Tibial nerve (tissue), 4 donors: ENCODE results near the gene PPIP5K2. TPM values are rescaled to one million over a fixed set of nuclear protein-coding genes. Genes with fewer than 3 reads are reported as not detected.
A peak's percentile ranks its signal among the peaks of the same experiment; 100 is the strongest.
"Not testable (repeated sequence)": the region's sequence is repeated elsewhere in the genome, so short reads cannot be mapped to it uniquely, and the experiment has no call there.

Source experiments
- DNase-seq, 2 donors: peaks; one replicate each; pipeline ENCODE4 v3.0.0-alpha.2; 2019; ENCODE audit warnings: low spot score in 2 of 2
- H3K27ac ChIP-seq, 4 donors: fragments of 200-600 bp; sonication (generic) in 3 of 4; one replicate each; pipeline ENCODE4 v1.5.1; 2017 to 2019; ENCODE audit warnings: mild to moderate bottlenecking in 1 of 4
- H3K27me3 ChIP-seq, 2 donors: fragments of 200-600 bp; sonication (generic) in 1 of 2; one replicate each; pipeline versions ENCODE4 v1.5.1 to v1.6.0; 2017 to 2019
- H3K36me3 ChIP-seq, 3 donors: fragments of 200-600 bp; sonication (generic); one replicate each; pipeline ENCODE4 v1.5.1; 2018 to 2019
- H3K4me1 ChIP-seq, 4 donors: fragments of 200-600 bp; sonication (generic) in 3 of 4; one replicate each; pipeline ENCODE4 v1.5.1; 2017 to 2019
- H3K4me3 ChIP-seq, 4 donors: fragments of 200-600 bp; sonication (generic) in 3 of 4; one replicate each; pipeline ENCODE4 v1.5.1; 2017 to 2019; ENCODE audit warnings: mild to moderate bottlenecking in 1 of 4, moderate library complexity in 1 of 4
- H3K9me3 ChIP-seq, 4 donors: fragments of 200-600 bp; sonication (generic) in 3 of 4; one replicate each; pipeline ENCODE4 v1.5.1; 2017 to 2019
- CTCF ChIP-seq, 5 experiments: fragments of 200-600 bp in 3 of 5; fragments of 450-650 bp in 2 of 5; sonication (generic) in 3 of 5; IDR thresholded peaks; one replicate each; pipeline ENCODE4 v1.5.1; 2016 to 2019; ENCODE audit warnings: antibody characterized with exemption in 5 of 5, mild to moderate bottlenecking in 3 of 5, moderate library complexity in 2 of 5
- EP300 ChIP-seq, 2 donors: sonication (generic); formaldehyde crosslinking; IDR thresholded peaks; one replicate each; pipeline ENCODE4 v1.6.1; 2017; ENCODE audit warnings: antibody characterized with exemption in 2 of 2, mild to moderate bottlenecking in 1 of 2
- POLR2A ChIP-seq, 2 donors: fragments of 450-650 bp; IDR thresholded peaks; one replicate each; pipeline ENCODE4 v1.6.1; 2017; ENCODE audit warnings: antibody characterized with exemption in 2 of 2, mild to moderate bottlenecking in 2 of 2, moderate library complexity in 2 of 2
- WGBS, 2 donors: methylation state at CpG; one replicate each; pipeline ENCODE4 v1.1.5; 2018; 5-methylcytosine and 5-hydroxymethylcytosine counted together
- total RNA-seq, 4 donors: library from RNA; depleted of rRNA; stranded (reverse); fragments of >200 nt; gene quantifications; one replicate each; pipeline ENCODE4 v1.1.0, GENCODE V29; 2016

PPIP5K2 gene
- total RNA-seq, 4 donors from 2014 or later = 36.6 to 62.1 (median 44.7) TPM

GRCh38 chr5:103133231-103133630 is 13.1 kb downstream of the PPIP5K2 start:
- Histone ChIP-seq H3K27me3 (no peaks in the 10 kb centered on the region), H3K27ac (no peak overlapping the region), H3K4me1 (peaks cover 0 to 6% (median 0%) of the 10 kb centered on the region in 4 donors), H3K36me3 (peaks cover 0 to 25% (median 2%) of the 10 kb centered on the region in 3 donors), H3K4me3 (no peak overlapping the region), H3K9me3 (no peaks in the 10 kb centered on the region)
- no peak for TF ChIP-seq EP300 (IDR thresholded peaks at IDR 0.05)
- no peak for DNase-seq
- 78 to 81% methylated on average over 2 of the region's 2 CpGs for WGBS, 2 donors

- Histone ChIP-seq H3K27me3 (no peaks in the 10 kb centered on the region), H3K4me3 (no peak overlapping the region), H3K36me3 (peaks cover 0 to 43% (median 2%) of the 10 kb centered on the region in 3 donors), H3K9me3 (no peaks in the 10 kb centered on the region), H3K4me1 (peaks cover 0 to 6% (median 0%) of the 10 kb centered on the region in 4 donors), H3K27ac (no peak overlapping the region)
- TF ChIP-seq POLR2A (IDR thresholded peaks at IDR 0.05) = no peak
- TF ChIP-seq EP300 (IDR thresholded peaks at IDR 0.05) = no peak
- no peak for TF ChIP-seq CTCF (IDR thresholded peaks at IDR 0.05)
- DNase-seq = no peak
- WGBS, 2 donors = 95 to 96% methylated on average over 1 of the region's 1 CpG
Measured at GRCh38 chr5:103135461-103135860, 15.4 kb downstream of the PPIP5K2 start.

GRCh38 chr5:103138202-103138690 is 18.1 kb downstream of the PPIP5K2 start:
- Histone ChIP-seq H3K27ac (no peak overlapping the region), H3K4me1 (no peaks in the 10 kb centered on the region), H3K4me3 (no peak overlapping the region), H3K36me3 (peaks cover 0 to 62% (median 0%) of the 10 kb centered on the region in 3 donors), H3K27me3 (no peaks in the 10 kb centered on the region), H3K9me3 (no peaks in the 10 kb centered on the region)
- TF ChIP-seq CTCF (IDR thresholded peaks at IDR 0.05) (no peak), POLR2A (IDR thresholded peaks at IDR 0.05) (no peak), EP300 (IDR thresholded peaks at IDR 0.05) (no peak)
- no peak for DNase-seq
- WGBS, 2 donors = 83 to 89% methylated on average over 3 of the region's 3 CpGs

- Histone ChIP-seq H3K27ac (no peak overlapping the region), H3K4me3 (no peak overlapping the region), H3K36me3 (peaks cover 0 to 62% (median 0%) of the 10 kb centered on the region in 3 donors), H3K27me3 (no peaks in the 10 kb centered on the region), H3K9me3 (no peaks in the 10 kb centered on the region), H3K4me1 (no peaks in the 10 kb centered on the region)
- no peak for TF ChIP-seq EP300 (IDR thresholded peaks at IDR 0.05)
- peak; percentile 75 to 92 (median 80) for TF ChIP-seq CTCF (IDR thresholded peaks at IDR 0.05)
- WGBS, 2 donors = 0% methylated on average over 2 of the region's 2 CpGs
- peak; percentile 53 to 81 for DNase-seq
Measured at GRCh38 chr5:103139264-103139865, 19.3 kb downstream of the PPIP5K2 start.

GRCh38 chr5:103142132-103142531 is 22.0 kb downstream of the PPIP5K2 start:
- H3K27ac ChIP-seq, H3K4me3 ChIP-seq, H3K27me3 ChIP-seq, H3K4me1 ChIP-seq, H3K9me3 ChIP-seq, DNase-seq: not testable (repeated sequence)
- WGBS, 2 donors = 90 to 97% methylated on average over 15 to 23 of the region's 25 CpGs
- H3K36me3 ChIP-seq = peaks cover 0 to 40% (median 0%) of the 10 kb centered on the region in 3 donors

- Histone ChIP-seq H3K9me3 (no peaks in the 10 kb centered on the region), H3K4me3 (no peak overlapping the region)
- TF ChIP-seq CTCF (IDR thresholded peaks at IDR 0.05) (no peak), EP300 (IDR thresholded peaks at IDR 0.05) (no peak), POLR2A (IDR thresholded peaks at IDR 0.05) (no peak)
Measured at GRCh38 chr5:103145196-103145595, 25.1 kb downstream of the PPIP5K2 start.

More at GRCh38 chr5:103145196-103145595, 25.1 kb downstream of the PPIP5K2 start:
- Histone ChIP-seq H3K4me1 (no peaks in the 10 kb centered on the region), H3K36me3 (peaks cover 0 to 33% (median 0%) of the 10 kb centered on the region in 3 donors), H3K27ac (no peak overlapping the region), H3K27me3 (no peaks in the 10 kb centered on the region)
- no peak for DNase-seq
